ENCODE measurements around the gene RRP36.
"Not testable (repeated sequence)": the region's sequence is repeated elsewhere in the genome, so short reads cannot be mapped to it uniquely, and the experiment has no call there.

The RRP36 gene

DNA sequence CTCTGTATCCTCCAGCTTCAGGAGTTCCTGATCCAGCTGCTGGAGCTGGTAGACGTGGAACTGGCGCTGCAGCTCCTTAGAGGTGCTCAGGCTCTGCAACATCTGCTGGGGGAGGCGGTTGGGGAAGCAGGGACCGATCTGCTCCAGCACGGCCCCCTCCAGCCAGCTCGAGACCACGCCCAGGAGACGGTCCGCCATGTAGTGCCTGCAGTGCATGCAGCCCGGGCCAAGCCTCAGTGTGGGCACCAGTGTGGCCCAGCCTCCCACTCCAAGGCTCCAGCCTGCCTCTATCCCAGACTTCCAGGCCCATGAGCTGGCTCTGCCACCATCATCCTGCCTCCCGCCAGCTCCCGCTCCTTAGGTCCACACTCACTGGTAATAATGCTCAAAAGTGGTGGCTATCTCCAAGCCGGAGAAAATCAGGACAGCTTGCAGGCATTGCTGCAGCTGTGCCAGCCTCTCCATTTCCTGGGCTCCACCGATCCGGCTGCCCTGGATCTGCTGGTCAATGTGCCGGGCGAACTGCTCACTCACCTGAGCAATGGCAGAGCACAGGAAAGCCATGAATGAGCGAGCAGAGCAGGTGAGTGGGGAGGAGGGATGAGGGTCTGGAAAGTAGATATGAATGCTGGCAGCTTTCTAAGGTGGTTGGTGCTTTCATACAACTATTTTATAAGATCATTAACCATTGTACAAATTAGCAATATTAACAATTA is 19.3 kb downstream of the RRP36 start:
- DNase-seq, result no peak

- DNase-seq, result not testable (repeated sequence)
Measured at GRCh38 chr6:43041475-43041874, 20.1 kb downstream of the RRP36 start.

DNA sequence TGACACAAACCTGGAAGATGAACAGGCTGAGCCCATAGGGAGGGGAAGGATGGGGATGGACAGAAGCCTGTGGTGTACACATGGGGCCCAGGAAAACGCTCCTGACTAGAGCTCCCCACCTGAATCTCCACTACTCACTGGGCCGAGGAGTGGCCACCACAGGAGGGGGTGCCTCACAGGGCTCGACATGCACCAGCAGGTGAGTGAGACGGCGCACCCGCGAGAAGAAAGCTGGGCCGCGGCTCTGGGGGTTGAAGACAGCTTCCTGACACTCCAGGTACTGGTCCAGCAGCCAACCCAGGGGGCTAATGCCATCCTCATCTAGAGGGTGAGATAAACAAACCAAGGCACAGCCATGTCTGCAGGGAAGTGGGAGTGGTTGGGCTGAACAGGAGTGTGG is 21.9 kb downstream of the RRP36 start:
- no peak for DNase-seq

- DNase-seq, result no peak
Measured at GRCh38 chr6:43045371-43045930, 24.0 kb downstream of the RRP36 start.

DNA sequence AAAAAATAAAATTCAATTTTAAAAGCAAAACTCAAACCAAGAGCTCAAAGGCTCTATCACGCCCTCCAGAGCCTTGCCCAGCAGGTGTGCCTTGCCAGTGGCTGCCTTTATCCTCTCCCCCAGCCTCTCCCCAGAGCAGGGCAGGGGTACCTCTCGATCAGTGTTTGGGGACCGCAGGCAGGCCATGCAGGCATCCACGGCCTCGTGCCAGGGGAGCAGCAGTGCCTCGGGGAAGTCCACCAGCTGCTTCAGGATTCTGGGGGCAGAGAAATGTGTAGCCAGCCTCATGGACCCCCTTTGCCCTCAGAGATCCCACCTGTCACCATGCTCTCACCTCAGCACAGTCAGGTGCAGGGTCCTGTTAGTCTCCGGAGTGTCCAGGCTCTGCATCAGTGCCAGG is 26.6 kb downstream of the RRP36 start:
- no peak for DNase-seq

DNA sequence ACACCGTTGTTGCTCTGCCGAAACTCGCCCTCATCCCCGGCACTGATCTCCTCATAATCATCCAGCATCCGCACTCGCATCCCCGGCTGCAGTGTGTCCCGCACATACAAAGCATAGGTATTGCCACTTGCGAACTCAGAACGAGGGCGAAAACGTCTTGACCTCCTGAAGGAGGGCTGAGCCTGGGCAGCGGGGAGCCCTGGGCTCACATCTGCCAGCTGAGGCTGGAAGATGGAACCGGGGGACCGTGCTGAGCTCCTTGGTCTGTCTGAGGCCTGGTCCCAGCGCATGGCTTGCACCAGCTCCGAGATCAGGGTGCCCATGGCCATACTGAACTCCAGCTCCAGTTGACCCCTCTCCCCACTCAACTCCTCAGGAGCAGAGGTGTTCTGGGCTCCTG is 29.6 kb downstream of the RRP36 start:
- no peak for DNase-seq

DNA sequence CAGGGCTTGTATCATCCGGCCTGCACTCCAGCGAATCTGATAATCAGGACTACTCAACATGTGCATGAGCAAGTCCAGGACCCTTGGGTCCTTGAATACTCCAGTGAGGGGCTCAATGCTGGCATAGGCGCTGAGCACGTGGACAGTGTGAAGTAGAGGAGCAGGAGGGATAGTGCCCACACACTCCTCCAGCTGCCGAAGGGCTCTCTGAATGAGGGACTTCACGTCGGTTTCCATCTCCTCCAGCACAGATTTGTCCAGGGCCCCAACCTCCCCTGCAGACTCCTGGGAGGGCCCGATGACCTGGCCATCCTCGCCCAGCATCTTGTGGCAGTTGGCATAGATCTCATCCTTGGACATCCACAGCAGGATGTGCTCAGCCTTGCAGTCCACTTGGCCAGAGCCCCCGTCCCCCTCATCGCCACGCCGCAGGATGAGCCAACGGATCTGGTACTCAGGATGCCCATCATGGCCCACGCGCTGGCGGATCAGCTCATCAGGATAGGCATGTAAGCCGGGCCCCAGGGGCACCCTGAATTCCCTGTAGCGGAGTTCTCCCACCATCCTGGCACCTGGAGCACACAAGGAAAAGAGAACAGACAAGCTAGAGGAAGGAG is 30.9 kb downstream of the RRP36 start:
- no peak for DNase-seq

DNA sequence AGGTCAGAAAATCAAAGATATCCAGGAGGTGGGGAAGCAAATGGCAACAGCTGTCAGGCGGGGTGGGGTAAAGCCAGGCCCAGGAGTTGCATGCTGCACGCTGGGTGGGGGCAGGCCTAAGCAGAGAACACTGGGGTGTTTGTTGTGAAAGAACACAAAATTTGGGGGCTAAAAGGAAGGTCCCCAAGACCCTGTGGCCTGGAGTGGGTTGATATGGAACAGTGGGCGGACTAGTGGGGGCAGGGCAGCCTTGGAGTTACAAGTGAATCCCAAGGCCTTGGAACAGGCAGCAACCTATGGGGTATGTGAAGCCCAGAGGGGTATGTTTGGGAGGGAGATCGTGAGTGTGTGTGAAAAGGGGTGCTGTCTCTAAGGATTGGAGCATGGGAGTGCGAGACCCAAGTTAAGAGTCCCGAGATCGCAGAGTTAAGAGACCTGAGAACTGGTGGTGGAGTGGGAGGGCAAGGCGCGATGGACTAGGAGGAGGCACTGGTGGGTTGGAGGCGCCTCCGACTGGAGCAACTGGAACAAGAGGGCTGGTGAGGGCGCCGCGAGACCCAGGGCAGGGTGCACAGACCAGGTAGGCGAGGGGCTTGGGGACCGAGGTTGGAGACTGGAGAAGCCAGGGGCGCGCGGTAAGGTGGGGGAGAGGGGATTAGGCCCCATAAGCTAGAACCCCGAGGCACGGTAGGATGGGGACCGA is 31.6 kb downstream of the RRP36 start:
- peak; percentile 48 for DNase-seq

DNA sequence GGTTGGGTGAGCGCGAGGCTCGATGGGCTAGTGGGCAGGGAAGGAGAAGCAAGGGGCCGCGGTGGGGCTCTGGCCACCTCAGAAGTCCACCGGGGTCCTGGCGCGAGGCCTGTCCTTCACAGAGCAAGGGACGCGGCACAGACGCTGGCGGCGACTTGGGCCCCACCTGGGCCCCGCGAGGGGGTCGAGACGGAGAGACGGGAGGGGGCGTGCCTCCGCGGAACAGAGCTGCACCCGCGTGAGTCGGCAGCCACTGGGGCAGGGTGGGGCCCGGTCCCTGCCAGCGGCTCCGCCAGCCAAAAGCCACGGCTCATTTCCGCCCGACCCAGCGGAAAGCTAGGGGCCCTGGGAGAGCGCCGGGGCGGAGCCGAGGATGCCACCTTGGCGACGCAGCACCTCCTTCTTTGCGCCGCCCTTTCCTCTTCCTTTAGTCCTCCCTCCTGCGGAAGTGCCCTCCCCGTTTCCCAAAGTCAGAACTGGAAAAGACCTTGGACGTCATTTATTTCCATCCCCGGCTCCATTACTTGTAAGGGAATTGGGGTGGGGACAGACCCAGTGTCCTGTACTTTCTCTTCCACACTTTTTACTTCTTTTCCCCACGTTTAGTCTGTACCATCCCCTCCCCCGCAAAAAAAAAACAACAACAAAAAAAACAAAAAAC is 32.3 kb downstream of the RRP36 start, which contains the start of gene CUL7:
CUL7 (minus strand) TSS at position 307 of the 661 bp plus-strand sequence. CDS start 1,063 bp downstream, outside the sequence.
- DNase-seq, result peak; percentile 95

DNA sequence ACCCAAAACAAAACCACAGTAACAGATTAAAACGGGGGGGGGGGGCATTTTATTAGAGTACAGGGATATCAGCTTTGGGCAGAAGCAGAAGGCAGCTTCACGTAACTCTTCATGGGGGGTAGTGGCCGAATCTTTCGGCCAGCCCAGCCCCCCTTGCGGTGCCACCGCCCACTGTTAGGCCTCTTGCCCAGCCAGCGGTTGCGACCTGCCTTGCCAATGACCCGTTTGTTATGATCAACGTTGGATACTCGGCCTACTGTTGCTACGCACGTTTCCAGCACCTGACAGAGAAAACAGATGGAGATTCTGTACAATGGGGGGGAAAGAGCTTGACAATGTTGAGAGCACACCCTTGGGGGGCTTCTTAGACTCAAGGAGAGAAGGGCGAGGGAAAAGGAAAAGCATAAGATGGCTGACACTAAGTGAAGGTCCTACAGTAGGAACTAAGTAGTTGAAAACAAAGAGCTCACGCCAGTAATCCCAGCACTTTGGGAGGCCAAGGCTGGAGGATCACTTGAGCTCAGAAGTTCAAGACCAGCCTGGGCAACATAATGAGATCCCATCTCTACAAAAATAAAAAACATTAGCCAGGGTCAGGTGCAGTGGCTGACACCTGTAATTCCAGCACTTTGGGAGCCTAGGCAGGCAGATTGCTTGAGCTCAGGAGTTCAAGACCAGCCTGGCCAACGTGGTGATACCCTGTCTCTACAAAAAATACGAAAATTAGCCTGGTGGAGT is 33.0 kb downstream of the RRP36 start:
- DNase-seq, result no peak

GRCh38 chr6:43055966-43056365 is 34.5 kb downstream of the RRP36 start:
- no peak for DNase-seq

DNA sequence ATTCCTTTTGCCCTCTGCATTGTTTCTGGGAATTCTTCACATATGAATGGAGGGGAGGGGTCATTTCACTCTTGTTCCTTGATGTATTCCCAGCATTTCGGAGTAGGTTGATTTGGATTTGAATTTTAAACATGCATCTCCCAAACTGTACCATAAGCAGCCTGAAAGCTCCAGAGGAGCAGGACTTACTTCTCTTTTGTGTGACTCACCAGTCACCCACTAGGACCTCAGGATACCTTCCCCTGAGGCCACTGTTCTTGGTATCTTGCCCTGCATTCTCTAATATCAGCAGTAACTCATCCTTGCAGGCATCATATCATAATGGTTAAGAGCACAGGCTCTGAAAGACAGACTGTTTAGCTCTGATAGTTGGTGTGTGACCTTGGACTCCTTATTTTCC is 37.1 kb downstream of the RRP36 start:
- DNase-seq, result no peak

DNA sequence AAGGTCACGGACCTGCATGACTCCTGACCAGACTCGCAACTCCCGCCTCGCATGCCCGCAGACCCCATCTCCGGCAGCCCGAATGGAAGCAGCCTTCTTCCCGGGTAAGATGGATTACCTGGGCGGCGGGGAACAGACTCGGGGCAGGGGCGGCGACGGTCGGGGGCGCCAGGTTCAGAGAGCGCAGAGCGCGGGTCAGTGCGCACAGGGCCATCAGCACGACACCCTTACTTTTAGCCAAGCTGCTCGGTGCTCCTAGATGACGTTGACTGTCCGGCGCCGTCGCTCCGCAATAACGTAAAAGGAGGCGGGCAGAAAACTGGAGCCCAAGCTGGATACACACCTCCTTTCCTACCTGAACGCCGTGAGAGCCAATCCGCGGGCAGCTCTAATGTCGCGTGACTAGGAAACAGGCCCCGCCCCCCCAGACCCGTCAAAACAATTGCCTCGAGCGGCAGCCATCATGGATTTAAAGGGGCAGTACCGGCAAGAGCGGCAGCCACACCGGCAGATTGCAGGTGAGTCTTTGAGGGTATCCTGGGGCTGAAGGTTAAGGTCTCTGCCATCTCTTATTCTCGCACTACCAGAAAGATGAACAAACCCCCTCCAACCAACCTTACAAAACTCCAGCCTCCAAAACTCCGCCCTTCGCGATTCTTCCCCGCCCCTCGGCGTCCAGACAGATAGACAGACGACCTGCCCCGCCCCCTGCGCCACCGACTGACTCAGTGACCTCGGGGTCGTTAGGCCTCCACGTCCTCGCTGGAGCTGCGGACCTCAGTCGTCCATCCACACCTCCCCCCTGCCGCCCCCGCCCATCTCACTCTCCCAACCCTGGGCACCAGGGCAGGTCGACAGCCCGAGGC is 38.0 kb downstream of the RRP36 start, which contains the start of the genes KLC4 and MRPL2:
KLC4 (plus strand) TSS at position 464 of the 866 bp plus-strand sequence. CDS start 1,705 bp downstream, outside the sequence.
MRPL2 (minus strand) TSS at position 267 of the 866 bp plus-strand sequence; CDS start at position 214, 53 bp downstream.
- DNase-seq, result peak; percentile 98

GRCh38 chr6:43060034-43060754 is 38.8 kb downstream of the RRP36 start:
- no peak for DNase-seq

- no peak for DNase-seq
Measured at GRCh38 chr6:43060755-43061633, 39.6 kb downstream of the RRP36 start.

- DNase-seq, result no peak
Measured at GRCh38 chr6:43061861-43062260, 40.4 kb downstream of the RRP36 start.

GRCh38 chr6:43062818-43063217 is 41.4 kb downstream of the RRP36 start:
- no peak for DNase-seq

GRCh38 chr6:43070028-43070632 is 48.7 kb downstream of the RRP36 start:
- peak; percentile 25 for DNase-seq

Data from stimulated activated CD4-positive, alpha-beta T cell treated with anti-CD3 and anti-CD28 coated beads, Interleukin-15, amount 100 ng/mL, for 24 hours (primary cell).